Neural progenitor cell (in vitro differentiated cells): ENCODE measurements around the gene IRF6. TPM values are rescaled to one million over a fixed set of nuclear protein-coding genes. Genes with fewer than 3 reads are reported as not detected.

ENCODE experiments used
- DNase-seq: peaks from one replicate; pipeline ENCODE4 v3.0.0-alpha.2; 2016; ENCODE audit warnings: low spot score
- H2AFZ ChIP-seq: fragments of 200-600 bp; sonication (generic); replicated peaks from 2 replicates; pipeline ENCODE4 v1.6.1; 2016; ENCODE audit warnings: antibody characterized with exemption
- H3F3A ChIP-seq: fragments of 200-600 bp; sonication (generic); 2 replicates; pipeline ENCODE4 v1.6.1; 2016; ENCODE audit warnings: antibody characterized with exemption, low read depth
- H3K27ac ChIP-seq: fragments of 200-600 bp; sonication (generic); 2 replicates; pipeline ENCODE4 v1.5.1; 2016; ENCODE audit warnings: mild to moderate bottlenecking
- H3K27me3 ChIP-seq: fragments of 200-600 bp; sonication (generic); 2 replicates; pipeline ENCODE4 v1.6.1; 2016; ENCODE audit warnings: mild to moderate bottlenecking, moderate library complexity
- H3K36me3 ChIP-seq: fragments of 200-600 bp; sonication (generic); 2 replicates; pipeline ENCODE4 v1.5.1; 2016
- H3K4me1 ChIP-seq: fragments of 200-600 bp; sonication (generic); 2 replicates; pipeline ENCODE4 v1.6.1; 2016; ENCODE audit warnings: mixed run types
- H3K4me2 ChIP-seq: fragments of 200-600 bp; sonication (generic); 2 replicates; pipeline ENCODE4 v1.6.1; 2016
- H3K4me3 ChIP-seq: fragments of 200-600 bp; sonication (generic); 2 replicates; pipeline ENCODE4 v1.5.1; 2016
- H3K79me2 ChIP-seq: fragments of 200-600 bp; sonication (generic); 2 replicates; pipeline ENCODE4 v1.6.1; 2016; ENCODE audit warnings: low read depth
- H3K9ac ChIP-seq: fragments of 200-600 bp; sonication (generic); 2 replicates; pipeline ENCODE4 v1.6.1; 2016
- H3K9me3 ChIP-seq: fragments of 200-600 bp; sonication (generic); 2 replicates; pipeline ENCODE4 v1.5.1; 2016; ENCODE audit warnings: low read depth
- H4K20me1 ChIP-seq: fragments of 200-600 bp; sonication (generic); 2 replicates; pipeline ENCODE4 v1.6.1; 2016; ENCODE audit warnings: low read depth
- H3K27ac Mint-ChIP-seq: 3 replicates; pipeline ENCODE4 v1.8.0; 2021; ENCODE audit warnings: mixed read lengths
- H3K27me3 Mint-ChIP-seq: 2 replicates; pipeline ENCODE4 v1.8.0; 2022; ENCODE audit warnings: low read depth, mild to moderate bottlenecking, inconsistent platforms, moderate library complexity, mixed read lengths; ENCODE audit not compliant: insufficient read depth
- H3K36me3 Mint-ChIP-seq: 3 replicates; pipeline ENCODE4 v1.8.0; 2021; ENCODE audit warnings: mixed read lengths
- H3K4me1 Mint-ChIP-seq: 3 replicates; pipeline ENCODE4 v1.8.0; 2021; ENCODE audit warnings: mixed read lengths
- H3K4me3 Mint-ChIP-seq: 3 replicates; pipeline ENCODE4 v1.8.0; 2021; ENCODE audit warnings: mild to moderate bottlenecking, moderate library complexity, mixed read lengths
- H3K9me3 Mint-ChIP-seq: 3 replicates; pipeline ENCODE4 v1.8.0; 2020; ENCODE audit warnings: mixed read lengths
- EZH2 ChIP-seq: fragments of 200-600 bp; sonication (generic); IDR thresholded peaks from 2 replicates; pipeline ENCODE4 v1.6.1; 2017; ENCODE audit warnings: antibody characterized with exemption, mild to moderate bottlenecking, moderate library complexity
- EZH2phosphoT487 ChIP-seq: fragments of 200-600 bp; sonication (generic); IDR thresholded peaks from 2 replicates; pipeline ENCODE4 v1.6.1; 2017; ENCODE audit warnings: antibody characterized with exemption
- total RNA-seq: library from RNA; depleted of rRNA; stranded (reverse); fragments of >200 nt; gene quantifications from 2 replicates; pipeline ENCODE4 v1.2.3, GENCODE V29; 2015; ENCODE audit warnings: low replicate concordance
- TF ChIP-seq, protein P1 (sequence below): fragments of 200-600 bp; sonication (generic); IDR thresholded peaks from 2 replicates; pipeline ENCODE4 v1.5.1; 2017; ENCODE audit warnings: antibody characterized with exemption, mild to moderate bottlenecking

The IRF6 gene
- total RNA-seq, 1 donor from 2014 or later, result 3.3 TPM

DNA sequence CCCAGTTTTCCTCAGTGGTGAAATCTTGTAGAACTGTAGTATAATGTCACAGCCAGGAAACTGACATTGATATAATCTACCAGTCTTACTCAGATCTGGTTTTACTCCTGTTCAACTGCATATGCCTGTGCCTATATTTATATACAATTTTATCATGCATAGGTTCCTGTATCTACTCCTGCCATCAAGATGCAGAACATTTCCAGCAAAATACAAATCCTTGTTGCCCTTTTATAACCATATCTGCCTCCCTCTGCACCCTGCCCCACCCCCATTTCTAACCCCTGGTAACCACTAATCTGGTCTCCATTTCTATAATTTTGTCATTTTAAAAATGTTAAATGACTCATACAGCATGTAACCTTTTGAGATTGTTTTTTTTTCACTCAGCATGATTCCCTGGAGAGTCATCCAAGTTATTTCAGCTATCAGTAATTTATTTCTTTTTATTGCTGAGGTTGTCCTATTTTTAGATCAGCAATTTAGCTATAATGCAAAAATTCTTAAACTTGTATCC, 29.9 kb upstream of the IRF6 start:
- Histone ChIP-seq H3K4me1 (no peaks in the 10 kb centered on the region), H2AFZ (no peak overlapping the region), H3K4me2 (no peak overlapping the region), H3K79me2 (no peaks in the 10 kb centered on the region), H3K27ac (no peak overlapping the region), H4K20me1 (no peaks in the 10 kb centered on the region), H3K4me3 (no peak overlapping the region), H3K9me3 (no peaks in the 10 kb centered on the region), H3K9ac (no peak overlapping the region), H3K27me3 (no peaks in the 10 kb centered on the region), H3K36me3 (peaks cover 14% of the 10 kb centered on the region), H3F3A (no peaks in the 10 kb centered on the region)
- H3K9me3 Mint-ChIP-seq, result no peaks in the 10 kb centered on the region
- H3K27me3 Mint-ChIP-seq, result no peaks in the 10 kb centered on the region
- peaks cover 17% of the 10 kb centered on the region for H3K36me3 Mint-ChIP-seq
- no peaks in the 10 kb centered on the region for H3K4me1 Mint-ChIP-seq
- no peak for DNase-seq
- TF ChIP-seq EZH2phosphoT487 (no peak), EZH2 (no peak)
- TF ChIP-seq, protein P1, sequence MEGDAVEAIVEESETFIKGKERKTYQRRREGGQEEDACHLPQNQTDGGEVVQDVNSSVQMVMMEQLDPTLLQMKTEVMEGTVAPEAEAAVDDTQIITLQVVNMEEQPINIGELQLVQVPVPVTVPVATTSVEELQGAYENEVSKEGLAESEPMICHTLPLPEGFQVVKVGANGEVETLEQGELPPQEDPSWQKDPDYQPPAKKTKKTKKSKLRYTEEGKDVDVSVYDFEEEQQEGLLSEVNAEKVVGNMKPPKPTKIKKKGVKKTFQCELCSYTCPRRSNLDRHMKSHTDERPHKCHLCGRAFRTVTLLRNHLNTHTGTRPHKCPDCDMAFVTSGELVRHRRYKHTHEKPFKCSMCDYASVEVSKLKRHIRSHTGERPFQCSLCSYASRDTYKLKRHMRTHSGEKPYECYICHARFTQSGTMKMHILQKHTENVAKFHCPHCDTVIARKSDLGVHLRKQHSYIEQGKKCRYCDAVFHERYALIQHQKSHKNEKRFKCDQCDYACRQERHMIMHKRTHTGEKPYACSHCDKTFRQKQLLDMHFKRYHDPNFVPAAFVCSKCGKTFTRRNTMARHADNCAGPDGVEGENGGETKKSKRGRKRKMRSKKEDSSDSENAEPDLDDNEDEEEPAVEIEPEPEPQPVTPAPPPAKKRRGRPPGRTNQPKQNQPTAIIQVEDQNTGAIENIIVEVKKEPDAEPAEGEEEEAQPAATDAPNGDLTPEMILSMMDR, result no peak
- no peak overlapping the region for H3K27ac Mint-ChIP-seq
- H3K4me3 Mint-ChIP-seq, result no peak overlapping the region

DNA sequence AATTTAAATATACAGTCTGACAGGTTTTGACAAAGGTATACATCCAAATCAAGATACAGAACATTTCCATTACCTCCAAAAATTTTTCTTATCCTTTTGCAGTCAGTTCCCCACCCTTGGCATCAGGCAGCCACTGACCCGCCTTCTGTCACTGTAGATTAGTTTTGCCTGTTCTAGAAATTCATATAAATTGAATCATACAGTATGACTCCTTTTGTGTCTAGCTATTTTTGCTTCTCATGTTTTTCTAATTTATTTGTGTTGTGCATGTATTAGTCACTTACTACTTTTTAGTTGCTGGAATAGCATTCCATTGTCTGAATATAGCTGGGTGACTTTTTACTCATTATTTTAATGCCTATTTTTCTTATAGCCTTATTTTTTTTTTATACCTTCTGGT, 25.7 kb upstream of the IRF6 start:
- no peaks in the 10 kb centered on the region for H4K20me1 ChIP-seq
- Mint-ChIP-seq H3K36me3 (peaks cover 13% of the 10 kb centered on the region), H3K4me1 (peaks cover 15% of the 10 kb centered on the region), H3K27ac (no peak overlapping the region), H3K9me3 (no peaks in the 10 kb centered on the region), H3K27me3 (peaks cover 5% of the 10 kb centered on the region), H3K4me3 (no peak overlapping the region)
- peaks cover 19% of the 10 kb centered on the region for H3K79me2 ChIP-seq
- H3K9me3 ChIP-seq, result no peaks in the 10 kb centered on the region
- no peaks in the 10 kb centered on the region for H3K27me3 ChIP-seq
- H3K9ac ChIP-seq, result no peak overlapping the region
- H3K4me2 ChIP-seq, result no peak overlapping the region
- peaks cover 6% of the 10 kb centered on the region for H3K36me3 ChIP-seq
- H3K4me1 ChIP-seq, result no peaks in the 10 kb centered on the region
- H3F3A ChIP-seq, result peaks cover 4% of the 10 kb centered on the region
- H3K4me3 ChIP-seq, result no peak overlapping the region
- no peak for TF ChIP-seq EZH2phosphoT487
- no peak for TF ChIP-seq EZH2
- TF ChIP-seq, protein P1, result no peak
- no peak overlapping the region for H3K27ac ChIP-seq
- H2AFZ ChIP-seq, result no peak overlapping the region
- DNase-seq, result no peak

DNA sequence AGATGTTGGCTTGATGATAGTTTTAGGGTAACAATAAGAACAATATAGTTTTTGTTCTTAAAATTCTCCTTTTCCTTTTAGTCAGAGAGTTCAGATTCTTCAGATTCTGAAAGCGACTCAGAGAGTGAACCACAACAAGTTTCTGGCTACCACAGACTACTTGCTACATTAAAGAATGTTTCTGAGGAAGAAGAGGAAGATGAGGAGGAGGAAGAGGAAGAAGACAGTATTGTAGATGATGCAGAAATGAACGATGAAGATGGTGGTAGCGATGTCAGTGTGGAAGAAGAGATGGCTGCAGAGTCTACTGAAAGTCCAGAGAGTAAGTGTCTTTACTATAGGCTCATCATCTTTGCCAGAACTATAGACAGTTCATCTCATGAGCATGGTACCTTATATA, 24.8 kb upstream of the IRF6 start:
- peaks cover 13% of the 10 kb centered on the region for H3K36me3 Mint-ChIP-seq
- Histone ChIP-seq H3K36me3 (peaks cover 6% of the 10 kb centered on the region), H3K4me1 (no peaks in the 10 kb centered on the region)

More for the DNA sequence above, 24.8 kb upstream of the IRF6 start:
- Histone ChIP-seq H3K4me2 (no peak overlapping the region), H3F3A (peaks cover 4% of the 10 kb centered on the region), H3K79me2 (peaks cover 19% of the 10 kb centered on the region), H4K20me1 (no peaks in the 10 kb centered on the region), H3K9ac (no peak overlapping the region), H3K9me3 (no peaks in the 10 kb centered on the region), H3K27me3 (no peaks in the 10 kb centered on the region), H2AFZ (no peak overlapping the region), H3K4me3 (no peak overlapping the region), H3K27ac (no peak overlapping the region)
- H3K9me3 Mint-ChIP-seq, result no peaks in the 10 kb centered on the region
- no peak for DNase-seq
- H3K27ac Mint-ChIP-seq, result no peak overlapping the region
- TF ChIP-seq EZH2phosphoT487 (no peak), EZH2 (no peak)
- TF ChIP-seq, protein P1, result no peak
- H3K4me3 Mint-ChIP-seq, result no peak overlapping the region
- peaks cover 15% of the 10 kb centered on the region for H3K4me1 Mint-ChIP-seq
- H3K27me3 Mint-ChIP-seq, result peaks cover 5% of the 10 kb centered on the region
